Upper lobe of left lung (tissue), 6 donors: ENCODE data around the gene RAB20. TPM values are rescaled to one million over a fixed set of nuclear protein-coding genes. Genes with fewer than 3 reads are reported as not detected.

Experiments
- ATAC-seq, 2 donors: fragments of 200-7000 bp; cut with Tn5 transposase; one replicate each; pipeline ENCODE4 v1.9.1; 2022; ENCODE audit warnings: mild to moderate bottlenecking in 2 of 2, moderate library complexity in 2 of 2; ENCODE audit not compliant: low FRiP score in 2 of 2
- DNase-seq, 2 donors: peaks; one replicate each; pipeline ENCODE4 v3.0.0-alpha.2; 2019 to 2020
- H3K27ac ChIP-seq, 4 donors: fragments of 200-600 bp; sonication (generic); one replicate each; pipeline ENCODE4 v1.5.1; 2016 to 2019
- H3K27me3 ChIP-seq, 4 donors: fragments of 200-600 bp; sonication (generic); one replicate each; pipeline ENCODE4 v1.5.1; 2017 to 2019
- H3K36me3 ChIP-seq, 4 donors: fragments of 200-600 bp; sonication (generic); one replicate each; pipeline ENCODE4 v1.5.1; 2016 to 2019
- H3K4me1 ChIP-seq, 4 donors: fragments of 200-600 bp; sonication (generic); one replicate each; pipeline ENCODE4 v1.5.1; 2018 to 2019
- H3K4me3 ChIP-seq, 4 donors: fragments of 200-600 bp; sonication (generic); one replicate each; pipeline ENCODE4 v1.5.1; 2017 to 2019; ENCODE audit warnings: mild to moderate bottlenecking in 2 of 4, moderate library complexity in 1 of 4
- H3K9me3 ChIP-seq, 4 donors: fragments of 200-600 bp; sonication (generic); one replicate each; pipeline ENCODE4 v1.5.1; 2018 to 2019
- EP300 ChIP-seq, 4 donors: sonication (generic); formaldehyde crosslinking; IDR thresholded peaks; one replicate each; pipeline ENCODE4 v1.5.1; 2017; ENCODE audit warnings: antibody characterized with exemption in 4 of 4, control low read depth in 2 of 4
- POLR2A ChIP-seq, 4 donors: fragments of 450-650 bp; IDR thresholded peaks; one replicate each; pipeline ENCODE4 v1.5.1; 2016 to 2017; ENCODE audit warnings: antibody characterized with exemption in 4 of 4, mild to moderate bottlenecking in 2 of 4
- POLR2AphosphoS5 ChIP-seq, 2 donors: sonication (generic); formaldehyde crosslinking; IDR thresholded peaks; one replicate each; pipeline ENCODE4 v1.5.1; 2017; ENCODE audit warnings: antibody characterized with exemption in 2 of 2
- WGBS, 2 donors: methylation state at CpG; one replicate each; pipeline ENCODE4 v1.1.5; 2017 to 2018; 5-methylcytosine and 5-hydroxymethylcytosine counted together
- total RNA-seq, 6 donors: library from RNA; depleted of rRNA in 4 of 6; stranded (reverse); fragments of >200 nt in 4 of 6; gene quantifications; one replicate each; pipeline versions ENCODE4 v1.1.0 to v1.2.1, GENCODE V29; 2016 to 2021
- TF ChIP-seq, protein P1 (sequence below), 6 experiments: fragments of 450-650 bp in 4 of 6; fragments of 200-600 bp in 2 of 6; sonication (generic) in 2 of 6; IDR thresholded peaks; one replicate each; pipeline ENCODE4 v1.5.1; 2016 to 2019; ENCODE audit warnings: antibody characterized with exemption in 6 of 6
- donor health status: DM: no; HTN: no; CAD: no; lungs with moderate emphysema.
- donor health status: DM: no; HTN: yes; CAD: no; lungs with severe emphysema.

The RAB20 gene
- total RNA-seq, 6 donors from 2014 or later: 46.7 to 80.7 (median 57.8) TPM

- DNase-seq: no peak
- Histone ChIP-seq H3K27me3 (no peaks in the 10 kb centered on the region), H3K4me3 (no peak overlapping the region), H3K27ac (peak overlapping the region; percentile 69 to 98 (median 85)), H3K9me3 (no peaks in the 10 kb centered on the region), H3K36me3 (peaks cover 0 to 7% (median 2%) of the 10 kb centered on the region in 4 donors), H3K4me1 (peaks cover 32 to 66% (median 44%) of the 10 kb centered on the region in 4 donors)
- 70 to 71% methylated on average over 1 of the region's 1 CpG for WGBS, 2 donors
- no peak for TF ChIP-seq EP300 (IDR thresholded peaks at IDR 0.05)
- no peak for TF ChIP-seq POLR2A (IDR thresholded peaks at IDR 0.05)
- no peak for TF ChIP-seq POLR2AphosphoS5 (IDR thresholded peaks at IDR 0.05)
- TF ChIP-seq, protein P1, sequence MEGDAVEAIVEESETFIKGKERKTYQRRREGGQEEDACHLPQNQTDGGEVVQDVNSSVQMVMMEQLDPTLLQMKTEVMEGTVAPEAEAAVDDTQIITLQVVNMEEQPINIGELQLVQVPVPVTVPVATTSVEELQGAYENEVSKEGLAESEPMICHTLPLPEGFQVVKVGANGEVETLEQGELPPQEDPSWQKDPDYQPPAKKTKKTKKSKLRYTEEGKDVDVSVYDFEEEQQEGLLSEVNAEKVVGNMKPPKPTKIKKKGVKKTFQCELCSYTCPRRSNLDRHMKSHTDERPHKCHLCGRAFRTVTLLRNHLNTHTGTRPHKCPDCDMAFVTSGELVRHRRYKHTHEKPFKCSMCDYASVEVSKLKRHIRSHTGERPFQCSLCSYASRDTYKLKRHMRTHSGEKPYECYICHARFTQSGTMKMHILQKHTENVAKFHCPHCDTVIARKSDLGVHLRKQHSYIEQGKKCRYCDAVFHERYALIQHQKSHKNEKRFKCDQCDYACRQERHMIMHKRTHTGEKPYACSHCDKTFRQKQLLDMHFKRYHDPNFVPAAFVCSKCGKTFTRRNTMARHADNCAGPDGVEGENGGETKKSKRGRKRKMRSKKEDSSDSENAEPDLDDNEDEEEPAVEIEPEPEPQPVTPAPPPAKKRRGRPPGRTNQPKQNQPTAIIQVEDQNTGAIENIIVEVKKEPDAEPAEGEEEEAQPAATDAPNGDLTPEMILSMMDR (IDR thresholded peaks at IDR 0.05): no peak
- ATAC-seq: no peak
Observed at GRCh38 chr13:110556224-110556606, 5.3 kb downstream of the RAB20 start.

GRCh38 chr13:110555601-110556223 lies 5.8 kb downstream of the RAB20 start:
- ATAC-seq: peak; percentile 35 to 50
- peak in 1 of 4 donors; percentile 33 for TF ChIP-seq POLR2A (IDR thresholded peaks at IDR 0.05)
- TF ChIP-seq POLR2AphosphoS5 (IDR thresholded peaks at IDR 0.05): peak; percentile 5 to 49
- TF ChIP-seq EP300 (IDR thresholded peaks at IDR 0.05): no peak
- TF ChIP-seq, protein P1 (IDR thresholded peaks at IDR 0.05): no peak
- H3K27me3 ChIP-seq: no peaks in the 10 kb centered on the region
- 62 to 75% methylated on average over 15 to 16 of the region's 16 CpGs for WGBS, 2 donors
- H3K9me3 ChIP-seq: no peaks in the 10 kb centered on the region
- H3K4me1 ChIP-seq: peaks cover 32 to 67% (median 44%) of the 10 kb centered on the region in 4 donors
- H3K36me3 ChIP-seq: peaks cover 0 to 7% (median 2%) of the 10 kb centered on the region in 4 donors
- peak overlapping the region; percentile 69 to 98 (median 85) for H3K27ac ChIP-seq
- H3K4me3 ChIP-seq: no peak overlapping the region
- peak in 1 of 2 donors; percentile 68 for DNase-seq

GRCh38 chr13:110554946-110555345 lies 6.6 kb downstream of the RAB20 start:
- Histone ChIP-seq H3K9me3 (no peaks in the 10 kb centered on the region), H3K4me3 (no peak overlapping the region), H3K4me1 (peaks cover 30 to 60% (median 44%) of the 10 kb centered on the region in 4 donors), H3K36me3 (peaks cover 0 to 7% (median 2%) of the 10 kb centered on the region in 4 donors), H3K27me3 (no peaks in the 10 kb centered on the region), H3K27ac (peak overlapping the region; percentile 69 to 98 (median 85))
- WGBS, 2 donors: 75 to 80% methylated on average over 15 of the region's 16 CpGs
- ATAC-seq (no peak), DNase-seq (no peak)
- no peak for TF ChIP-seq EP300 (IDR thresholded peaks at IDR 0.05)
- no peak for TF ChIP-seq POLR2AphosphoS5 (IDR thresholded peaks at IDR 0.05)
- no peak for TF ChIP-seq POLR2A (IDR thresholded peaks at IDR 0.05)
- TF ChIP-seq, protein P1 (IDR thresholded peaks at IDR 0.05): no peak

- ATAC-seq (no peak), DNase-seq (peak in 1 of 2 donors; percentile 53)
- Histone ChIP-seq H3K4me1 (peaks cover 24 to 54% (median 44%) of the 10 kb centered on the region in 4 donors), H3K9me3 (no peaks in the 10 kb centered on the region), H3K4me3 (no peak overlapping the region), H3K27ac (peak overlapping the region in 2 of 4 donors; percentile 96 to 98), H3K36me3 (peaks cover 0 to 7% (median 2%) of the 10 kb centered on the region in 4 donors), H3K27me3 (no peaks in the 10 kb centered on the region)
- TF ChIP-seq POLR2A (IDR thresholded peaks at IDR 0.05): no peak
- TF ChIP-seq, protein P1 (IDR thresholded peaks at IDR 0.05): no peak
- TF ChIP-seq EP300 (IDR thresholded peaks at IDR 0.05): no peak
- TF ChIP-seq POLR2AphosphoS5 (IDR thresholded peaks at IDR 0.05): no peak
- 78 to 84% methylated on average over 7 to 8 of the region's 8 CpGs for WGBS, 2 donors
Observed at GRCh38 chr13:110554227-110554836, 7.2 kb downstream of the RAB20 start.
